ENCODE measurements around the gene LSM2.

DNA sequence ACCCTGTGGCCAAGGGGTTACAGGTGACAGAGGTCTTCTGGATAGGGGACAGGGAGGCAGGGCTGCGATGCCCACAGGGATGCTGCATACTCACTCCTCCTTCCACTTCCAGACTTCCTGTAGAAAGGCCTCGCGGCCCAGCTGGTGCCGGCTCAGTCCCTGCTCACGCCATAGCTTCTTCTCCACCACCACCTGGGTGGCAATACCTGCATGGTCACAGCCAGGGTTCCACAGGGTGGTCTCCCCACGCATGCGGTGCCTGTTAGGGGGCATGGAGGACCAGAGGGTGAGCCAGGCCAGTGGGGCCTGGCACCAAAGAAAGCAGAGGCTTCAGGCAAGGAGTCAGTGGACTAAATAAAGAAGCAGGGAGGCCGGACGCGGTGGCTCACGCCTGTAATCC, 21.3 kb downstream of the LSM2 start:
- TF ChIP-seq CTCF (IDR thresholded peaks at IDR 0.05) (no peak), POLR2A (IDR thresholded peaks at IDR 0.05) (no peak)
